Mucosa of descending colon (tissue), 3 donors: ENCODE data around the gene DGCR2. TPM values are rescaled to one million over a fixed set of nuclear protein-coding genes. Genes with fewer than 3 reads are reported as not detected.
"Not testable (repeated sequence)": the region's sequence is repeated elsewhere in the genome, so short reads cannot be mapped to it uniquely, and the experiment has no call there.

ENCODE experiments used
- ATAC-seq: fragments of 200-7000 bp; cut with Tn5 transposase; one replicate; pipeline ENCODE4 v1.9.1; 2020; ENCODE audit warnings: mild to moderate bottlenecking, moderate library complexity
- DNase-seq, 3 donors: peaks; one replicate each; pipeline ENCODE4 v3.0.0-alpha.2; 2020
- H3K36me3 ChIP-seq: fragments of 200-600 bp; one replicate; pipeline ENCODE4 v1.8.0; 2021; ENCODE audit warnings: low read depth, mild to moderate bottlenecking
- H3K4me1 ChIP-seq: fragments of 200-600 bp; one replicate; pipeline ENCODE4 v1.8.0; 2021; ENCODE audit warnings: low read depth, mild to moderate bottlenecking
- H3K4me3 ChIP-seq: fragments of 200-600 bp; one replicate; pipeline ENCODE4 v1.8.0; 2021; ENCODE audit warnings: mild to moderate bottlenecking
- H3K9me3 ChIP-seq: fragments of 200-600 bp; one replicate; pipeline ENCODE4 v1.8.0; 2021; ENCODE audit warnings: mild to moderate bottlenecking
- CTCF ChIP-seq: fragments of 200-600 bp; IDR thresholded peaks from one replicate; pipeline ENCODE4 v1.8.0; 2022; ENCODE audit warnings: antibody characterized with exemption, mild to moderate bottlenecking
- intact Hi-C, 2 donors: fragments of 100-400 bp; cut with DNase I in 1 of 2; cut with micrococcal nuclease in 1 of 2; formaldehyde crosslinking; loops; one replicate each; pipeline versions ENCODE4 v1.11.0 to v1.11.1; 2022; cut with DNase I, micrococcal nuclease
- total RNA-seq, 3 donors: library from RNA; stranded (reverse); fragmentation: NEBNext Ultra II Directional in 2 of 3; extraction: Animal tissue kit (Norgen Biotek cat#: 25700) in 2 of 3; gene quantifications; one replicate each; pipeline versions ENCODE4 v1.2.1 to v1.2.4, GENCODE V29; 2021 to 2023
- donor health status: DM: no; HTN: no; CAD: no; lungs with moderate emphysema.
- donor health status: DM: no; HTN: no; CAD: no.
- donor health status: DM: no; HTN: yes; CAD: no.

DGCR2 gene
- total RNA-seq, 3 donors from 2014 or later: 68.4 to 100 (median 79.8) TPM

GRCh38 chr22:19004471-19004870, 117.7 kb downstream of the DGCR2 start:
- ATAC-seq: no peak

GRCh38 chr22:19003508-19003907, 118.7 kb downstream of the DGCR2 start:
- no peak for ATAC-seq
- intact Hi-C loops: no loop called here
- Histone ChIP-seq H3K36me3 (no peaks in the 10 kb centered on the region), H3K4me1 (no peaks in the 10 kb centered on the region), H3K9me3 (no peaks in the 10 kb centered on the region), H3K4me3 (no peak overlapping the region)
- no peak for TF ChIP-seq CTCF
- DNase-seq: no peak

More at GRCh38 chr22:19004471-19004870, 117.7 kb downstream of the DGCR2 start:
- intact Hi-C loops: no loop called here
- H3K4me1 ChIP-seq: no peaks in the 10 kb centered on the region
- no peak for TF ChIP-seq CTCF
- no peaks in the 10 kb centered on the region for H3K36me3 ChIP-seq
- no peaks in the 10 kb centered on the region for H3K9me3 ChIP-seq
- H3K4me3 ChIP-seq: no peak overlapping the region
- no peak for DNase-seq

- ATAC-seq: no peak
- TF ChIP-seq CTCF: no peak
Observed at GRCh38 chr22:19002684-19003038, 119.6 kb downstream of the DGCR2 start.

GRCh38 chr22:19001204-19001603, 121.0 kb downstream of the DGCR2 start:
- H3K4me3 ChIP-seq: no peak overlapping the region
- H3K4me1 ChIP-seq: no peaks in the 10 kb centered on the region
- ATAC-seq (no peak), DNase-seq (no peak)
- no peaks in the 10 kb centered on the region for H3K9me3 ChIP-seq
- TF ChIP-seq CTCF: no peak
- intact Hi-C loops: no loop called here
- no peaks in the 10 kb centered on the region for H3K36me3 ChIP-seq

More at GRCh38 chr22:19002684-19003038, 119.6 kb downstream of the DGCR2 start:
- intact Hi-C loops: no loop called here
- Histone ChIP-seq H3K36me3 (no peaks in the 10 kb centered on the region), H3K9me3 (no peaks in the 10 kb centered on the region), H3K4me1 (no peaks in the 10 kb centered on the region), H3K4me3 (no peak overlapping the region)
- no peak for DNase-seq

- H3K4me1 ChIP-seq, DNase-seq, intact Hi-C loops, H3K4me3 ChIP-seq, ATAC-seq, H3K36me3 ChIP-seq, H3K9me3 ChIP-seq: not testable (repeated sequence)
Observed at GRCh38 chr22:19000106-19000505, 122.1 kb downstream of the DGCR2 start.

- DNase-seq (no peak), ATAC-seq (no peak)
- Histone ChIP-seq H3K36me3 (no peaks in the 10 kb centered on the region), H3K4me3 (no peak overlapping the region), H3K4me1 (no peaks in the 10 kb centered on the region), H3K9me3 (no peaks in the 10 kb centered on the region)
- intact Hi-C loops: no loop called here
- no peak for TF ChIP-seq CTCF
Observed at GRCh38 chr22:18999416-18999815, 122.8 kb downstream of the DGCR2 start.
